Fibroblast of lung (primary cell): ENCODE data around the gene DEGS2.

Source experiments
- CTCF ChIP-seq, 2 donors: IDR thresholded peaks in 1 of 2; conservative IDR thresholded peaks in 1 of 2; 1 replicate in 1 of 2; 2 replicates in 1 of 2; pipeline ENCODE4 v1.5.1; 2011 to 2012; ENCODE audit warnings: low read length in 2 of 2, control low read depth in 1 of 2, inconsistent platforms in 1 of 2, low read depth in 1 of 2, mild to moderate bottlenecking in 1 of 2
- EZH2 ChIP-seq: IDR thresholded peaks from 2 replicates; pipeline ENCODE4 v1.5.1; 2012; ENCODE audit warnings: low read length, control low read depth, mild to moderate bottlenecking; ENCODE audit errors: missing control alignments

- TF ChIP-seq CTCF (conservative IDR thresholded peaks at IDR 0.05 in 1 of 2, IDR thresholded peaks at IDR 0.05 in 1 of 2; ENCODE audit: low read depth in 1 of 2, low read length in 2 of 2), result no peak
- TF ChIP-seq EZH2, result no peak
Measured at GRCh38 chr14:100126401-100126800, 33.0 kb downstream of the DEGS2 start.
